Spleen (tissue), 7 donors: Measurements from ENCODE around the gene CATSPER4.

Source experiments
- CTCF ChIP-seq, 11 experiments: fragments of 200-600 bp in 7 of 11; fragments of 450-650 bp in 4 of 11; sonication (generic) in 4 of 11; IDR thresholded peaks in 8 of 11; conservative IDR thresholded peaks in 3 of 11; 1 replicate in 7 of 11; 2 replicates in 4 of 11; pipeline versions ENCODE4 v1.4.0 to v1.8.0; 2016 to 2021; ENCODE audit warnings: antibody characterized with exemption in 11 of 11, inconsistent platforms in 4 of 11, mild to moderate bottlenecking in 1 of 11
- POLR2A ChIP-seq, 3 donors: fragments of 450-650 bp; IDR thresholded peaks; one replicate each; pipeline ENCODE4 v1.5.1; 2017; ENCODE audit warnings: antibody characterized with exemption in 3 of 3, mild to moderate bottlenecking in 1 of 3
- donor health status: DM: no; HTN: no; CAD: no; lungs with moderate emphysema.
- donor health status: DM: no; HTN: no; CAD: no.
- donor health status: DM: no; HTN: no; CAD: no.

GRCh38 chr1:26181586-26182382 is 8.6 kb upstream of the CATSPER4 start:
- TF ChIP-seq POLR2A (IDR thresholded peaks at IDR 0.05) (no peak), CTCF (IDR thresholded peaks at IDR 0.05 in 8 of 11, conservative IDR thresholded peaks at IDR 0.05 in 3 of 11) (no peak)
